Gastroesophageal sphincter (tissue), 3 donors: ENCODE data around the gene DPYD.

Source experiments
- CTCF ChIP-seq, 4 experiments: fragments of 200-600 bp in 2 of 4; fragments of 450-650 bp in 2 of 4; sonication (generic) in 1 of 4; IDR thresholded peaks; one replicate each; pipeline ENCODE4 v1.5.1; 2017 to 2019; ENCODE audit warnings: antibody characterized with exemption in 4 of 4, mild to moderate bottlenecking in 2 of 4, moderate library complexity in 2 of 4
- POLR2AphosphoS5 ChIP-seq: sonication (generic); formaldehyde crosslinking; IDR thresholded peaks from one replicate; pipeline ENCODE4 v1.6.1; 2017; ENCODE audit warnings: antibody characterized with exemption

GRCh38 chr1:97159342-97159741 lies 761.5 kb downstream of the DPYD start:
- no peak for TF ChIP-seq POLR2AphosphoS5
- TF ChIP-seq CTCF (IDR thresholded peaks at IDR 0.05), result no peak
